C4-2B (cell line): ENCODE results near the gene RPTOR.

Source experiments
- H3K27ac ChIP-seq: fragments of 450-650 bp; 2 replicates; pipeline ENCODE4 v1.5.1; 2017
- ZFX ChIP-seq: fragments of 450-650 bp; IDR thresholded peaks from 2 replicates; pipeline ENCODE4 v1.6.1; 2017
- TF ChIP-seq, protein P1 (sequence below): fragments of 450-650 bp; conservative IDR thresholded peaks from 2 replicates; pipeline ENCODE4 v1.5.1; 2017; ENCODE audit warnings: mild to moderate bottlenecking

RPTOR gene

DNA sequence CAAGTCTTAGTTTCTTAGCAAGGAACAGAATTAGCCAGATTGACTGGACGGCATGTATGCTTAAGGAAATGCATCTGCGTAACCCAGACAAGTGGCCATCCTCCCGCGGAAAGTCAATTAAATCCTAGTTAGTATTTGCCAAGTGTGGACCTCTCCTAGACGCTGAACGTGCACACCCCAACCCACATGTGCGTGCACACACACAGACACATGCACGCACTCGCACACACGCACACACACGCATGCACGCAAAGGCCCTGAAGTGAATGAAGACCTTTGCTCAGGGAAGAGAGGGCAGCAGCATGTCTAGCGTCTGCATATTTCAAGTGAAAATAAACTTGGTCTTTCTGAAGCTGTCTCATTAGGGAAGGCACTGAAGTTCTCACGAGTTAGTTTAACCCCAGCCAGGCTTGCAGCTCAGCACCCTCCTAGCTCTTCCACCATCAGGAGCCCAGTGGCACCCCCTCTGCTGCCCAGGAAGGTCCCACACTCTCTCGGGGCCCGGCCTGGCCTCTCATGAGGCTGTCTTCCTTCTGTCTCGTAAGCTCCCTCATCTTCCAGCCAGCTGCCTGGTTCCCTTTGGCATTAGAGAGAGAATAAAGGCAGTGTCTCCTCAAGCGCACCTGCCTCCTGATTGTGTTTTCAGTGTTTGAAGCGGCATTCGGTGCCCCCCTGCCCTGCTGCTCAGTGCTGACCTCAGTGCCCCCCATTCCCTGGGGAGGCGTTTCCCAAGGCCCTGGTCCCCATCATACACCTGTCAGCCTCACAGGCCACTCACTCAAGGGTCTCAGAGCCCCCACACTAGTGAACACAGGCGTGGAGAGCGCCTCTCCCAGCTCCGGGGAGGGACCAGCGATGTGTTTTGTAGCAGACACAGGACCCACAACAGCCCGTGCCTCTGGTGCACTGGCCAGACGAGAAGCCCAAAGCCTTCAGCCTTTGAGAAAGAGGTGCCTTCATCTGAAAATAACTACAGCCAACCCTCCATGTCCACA is 394.8 kb downstream of the RPTOR start:
- no peak for TF ChIP-seq ZFX
- TF ChIP-seq, protein P1, sequence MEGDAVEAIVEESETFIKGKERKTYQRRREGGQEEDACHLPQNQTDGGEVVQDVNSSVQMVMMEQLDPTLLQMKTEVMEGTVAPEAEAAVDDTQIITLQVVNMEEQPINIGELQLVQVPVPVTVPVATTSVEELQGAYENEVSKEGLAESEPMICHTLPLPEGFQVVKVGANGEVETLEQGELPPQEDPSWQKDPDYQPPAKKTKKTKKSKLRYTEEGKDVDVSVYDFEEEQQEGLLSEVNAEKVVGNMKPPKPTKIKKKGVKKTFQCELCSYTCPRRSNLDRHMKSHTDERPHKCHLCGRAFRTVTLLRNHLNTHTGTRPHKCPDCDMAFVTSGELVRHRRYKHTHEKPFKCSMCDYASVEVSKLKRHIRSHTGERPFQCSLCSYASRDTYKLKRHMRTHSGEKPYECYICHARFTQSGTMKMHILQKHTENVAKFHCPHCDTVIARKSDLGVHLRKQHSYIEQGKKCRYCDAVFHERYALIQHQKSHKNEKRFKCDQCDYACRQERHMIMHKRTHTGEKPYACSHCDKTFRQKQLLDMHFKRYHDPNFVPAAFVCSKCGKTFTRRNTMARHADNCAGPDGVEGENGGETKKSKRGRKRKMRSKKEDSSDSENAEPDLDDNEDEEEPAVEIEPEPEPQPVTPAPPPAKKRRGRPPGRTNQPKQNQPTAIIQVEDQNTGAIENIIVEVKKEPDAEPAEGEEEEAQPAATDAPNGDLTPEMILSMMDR: no peak
- no peak overlapping the region for H3K27ac ChIP-seq

DNA sequence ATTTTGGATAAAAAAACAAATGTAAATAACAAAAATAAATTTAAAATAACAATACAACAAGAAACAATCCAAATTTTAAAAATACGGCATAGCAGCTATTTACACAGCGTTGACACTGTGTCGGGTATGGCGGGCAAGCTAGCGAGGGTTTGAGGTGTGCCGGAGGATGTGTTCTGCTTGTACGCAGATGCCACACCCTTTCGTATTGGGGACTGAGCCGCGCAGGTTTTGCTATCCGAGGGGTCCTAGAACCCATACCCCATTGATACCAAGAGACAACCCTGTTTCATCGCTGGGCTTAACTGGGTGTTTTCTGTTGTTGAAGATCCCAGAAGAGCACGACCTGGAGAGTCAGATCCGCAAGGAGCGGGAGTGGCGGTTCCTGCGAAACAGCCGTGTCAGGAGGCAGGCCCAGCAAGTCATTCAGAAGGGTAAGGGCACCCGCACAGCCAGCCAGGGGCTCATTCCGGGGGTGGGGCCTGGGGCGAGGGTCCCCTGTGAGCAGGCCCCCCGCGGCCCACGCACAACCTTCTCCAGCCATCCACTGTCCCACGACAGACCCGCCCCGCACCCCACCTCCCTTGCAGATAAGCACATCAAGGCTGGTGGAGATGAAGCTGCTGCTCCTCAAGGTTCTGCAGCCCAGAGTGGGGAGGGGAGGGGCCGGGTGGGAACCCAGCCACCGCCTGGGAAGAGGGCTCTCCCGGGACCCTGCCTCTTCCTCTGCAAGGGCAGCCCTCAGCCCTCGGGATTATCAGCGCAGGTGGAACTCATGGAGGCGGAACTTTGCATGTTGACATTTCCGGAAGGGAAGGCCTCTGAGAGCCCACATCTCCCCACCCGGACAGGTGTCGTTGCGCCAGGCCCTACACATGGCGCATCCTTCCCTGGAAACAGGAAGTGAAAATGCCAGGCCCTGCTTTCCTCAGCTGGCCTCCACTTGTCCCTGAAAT is 395.8 kb downstream of the RPTOR start:
- no peak overlapping the region for H3K27ac ChIP-seq
- TF ChIP-seq ZFX: no peak
- TF ChIP-seq, protein P1: no peak

DNA sequence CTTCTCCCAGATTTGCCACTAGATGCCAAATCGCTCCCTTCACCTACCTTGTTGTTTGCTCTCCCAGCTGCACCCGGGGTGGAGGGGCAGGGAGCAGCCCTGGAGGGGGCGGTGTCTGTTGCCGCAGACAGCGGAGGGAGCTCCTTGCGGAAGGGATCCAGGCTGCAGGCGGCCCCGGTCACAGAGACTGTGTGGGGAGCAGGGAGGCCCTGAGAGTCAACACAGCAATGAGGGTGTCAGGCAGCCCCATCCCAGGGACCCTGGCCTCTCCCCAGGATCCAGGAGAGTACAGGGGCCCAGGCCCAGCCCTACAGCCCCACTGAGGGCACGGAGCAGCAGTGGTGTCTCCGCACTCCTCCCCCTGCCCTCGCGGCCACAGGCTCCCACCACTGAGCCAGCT is 396.5 kb downstream of the RPTOR start:
- TF ChIP-seq ZFX: no peak
- TF ChIP-seq, protein P1: no peak
- no peak overlapping the region for H3K27ac ChIP-seq

DNA sequence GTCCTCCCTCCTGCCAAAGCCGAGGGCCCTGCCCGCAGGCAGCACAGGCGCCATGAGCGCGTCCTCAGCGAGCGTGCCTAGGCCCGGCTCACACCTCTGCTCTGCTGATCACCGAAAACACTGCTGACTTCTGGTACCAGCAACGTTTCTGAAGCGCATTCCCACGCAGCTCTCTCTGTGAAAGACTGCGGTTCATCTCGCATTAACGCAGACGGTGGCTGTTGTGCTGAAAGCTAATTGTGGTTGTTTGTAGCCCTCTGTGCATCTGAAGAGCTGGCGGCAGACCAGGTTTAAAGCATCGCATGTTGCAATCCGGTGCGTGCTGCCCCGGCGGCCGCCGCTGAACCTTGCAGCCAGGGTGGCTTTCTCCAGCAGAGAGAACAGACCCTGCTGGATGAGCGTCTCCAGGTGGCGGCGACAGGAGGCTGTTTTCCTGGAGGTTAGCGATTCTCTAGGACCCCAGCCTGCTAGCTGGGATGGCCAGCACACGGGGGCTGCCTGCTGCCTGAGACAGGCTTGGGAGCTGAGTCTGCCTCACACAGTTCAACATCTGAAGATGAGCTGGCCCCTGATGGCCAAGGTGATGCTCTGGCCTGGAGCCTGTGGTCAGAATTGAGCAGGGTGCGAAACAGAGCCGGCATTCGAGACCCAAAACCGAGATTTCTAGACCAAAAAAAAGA is 397.2 kb downstream of the RPTOR start:
- TF ChIP-seq ZFX: no peak
- TF ChIP-seq, protein P1: no peak
- H3K27ac ChIP-seq: no peak overlapping the region

DNA sequence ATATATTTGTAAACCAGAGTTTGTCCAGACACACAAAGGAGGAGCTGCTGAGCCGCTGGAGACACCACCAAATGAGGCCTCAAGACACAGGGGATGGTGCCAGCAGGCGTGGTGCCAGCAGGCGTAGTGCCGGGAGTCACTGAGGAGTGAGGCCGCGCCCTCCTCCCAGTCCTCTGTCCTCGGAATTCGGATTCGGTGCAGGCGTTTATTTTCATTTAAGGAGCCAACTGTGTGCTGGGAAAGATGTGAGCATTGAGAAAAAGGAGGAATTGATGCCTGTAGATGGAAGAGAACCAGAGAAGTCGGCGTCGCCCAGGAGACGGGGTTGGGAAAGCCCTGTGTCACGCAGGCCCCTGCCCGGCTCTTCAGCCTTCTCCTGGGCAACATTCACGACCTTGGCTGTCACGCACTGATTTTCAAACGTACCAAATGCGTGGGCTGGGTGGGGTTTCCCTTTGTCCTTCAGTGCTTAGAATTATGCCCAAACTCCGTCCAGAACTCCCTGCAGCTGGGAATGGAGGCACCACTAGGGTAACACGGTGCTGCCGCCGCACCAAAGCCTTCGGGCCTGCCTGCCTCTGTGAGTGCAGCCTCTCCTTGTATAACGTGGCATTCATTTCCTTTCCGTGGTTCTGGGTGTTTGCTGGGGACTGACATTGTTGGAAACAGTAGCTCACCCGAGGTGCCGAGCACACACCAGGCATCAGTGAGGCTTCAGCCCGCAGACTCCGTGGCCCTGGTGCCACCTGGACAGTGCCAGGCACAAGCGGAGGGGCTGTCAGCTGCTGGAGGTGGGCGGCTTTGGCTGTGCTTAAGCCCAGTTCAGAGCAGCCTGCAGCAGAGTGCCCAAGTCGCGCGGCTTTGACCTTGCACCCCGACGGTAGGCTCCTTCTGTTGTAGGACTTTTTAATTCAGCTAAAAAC is 398.0 kb downstream of the RPTOR start:
- H3K27ac ChIP-seq: no peak overlapping the region

More for the DNA sequence above, 398.0 kb downstream of the RPTOR start:
- TF ChIP-seq, protein P1: no peak
- TF ChIP-seq ZFX: no peak
